Fibroblast of the aortic adventitia (primary cell): ENCODE results near the gene EIF3B. TPM values are rescaled to one million over a fixed set of nuclear protein-coding genes. Genes with fewer than 3 reads are reported as not detected.
A peak's percentile ranks its signal among the peaks of the same experiment; 100 is the strongest.
"Not testable (repeated sequence)": the region's sequence is repeated elsewhere in the genome, so short reads cannot be mapped to it uniquely, and the experiment has no call there.

Experiments used
- DNase-seq: peaks from one replicate; pipeline ENCODE4 v3.0.0-alpha.2; 2010; ENCODE audit warnings: low read depth
- H3K4me3 ChIP-seq: 2 replicates; pipeline ENCODE4 v1.5.1; 2011; ENCODE audit warnings: low read depth, mild to moderate bottlenecking, control low read depth, low read length, moderate library complexity
- CTCF ChIP-seq: IDR thresholded peaks from 2 replicates; pipeline ENCODE4 v1.5.1; 2011; ENCODE audit warnings: mild to moderate bottlenecking, low read length, control low read depth, inconsistent platforms; ENCODE audit not compliant: insufficient read depth
- total RNA-seq: library from RNA; depleted of rRNA; stranded (reverse); fragments of >200 nt; gene quantifications from 2 replicates; pipeline ENCODE4 v1.2.3, GENCODE V29; 2012; ENCODE audit warnings: low replicate concordance

The EIF3B gene
- total RNA-seq, 1 donor, result 150 TPM

- no peak for DNase-seq
- no peak for TF ChIP-seq CTCF
- H3K4me3 ChIP-seq, result no peak overlapping the region
Observed at GRCh38 chr7:2388637-2388954, 34.0 kb downstream of the EIF3B start.

- not testable (repeated sequence) for H3K4me3 ChIP-seq, DNase-seq
Observed at GRCh38 chr7:2390020-2390816, 35.6 kb downstream of the EIF3B start.

GRCh38 chr7:2393706-2394105 is 39.1 kb downstream of the EIF3B start:
- DNase-seq, result peak; percentile 15
- TF ChIP-seq CTCF, result no peak

GRCh38 chr7:2394566-2395082 is 40.0 kb downstream of the EIF3B start:
- no peak for TF ChIP-seq CTCF

More at GRCh38 chr7:2393706-2394105, 39.1 kb downstream of the EIF3B start:
- H3K4me3 ChIP-seq, result no peak overlapping the region

DNA sequence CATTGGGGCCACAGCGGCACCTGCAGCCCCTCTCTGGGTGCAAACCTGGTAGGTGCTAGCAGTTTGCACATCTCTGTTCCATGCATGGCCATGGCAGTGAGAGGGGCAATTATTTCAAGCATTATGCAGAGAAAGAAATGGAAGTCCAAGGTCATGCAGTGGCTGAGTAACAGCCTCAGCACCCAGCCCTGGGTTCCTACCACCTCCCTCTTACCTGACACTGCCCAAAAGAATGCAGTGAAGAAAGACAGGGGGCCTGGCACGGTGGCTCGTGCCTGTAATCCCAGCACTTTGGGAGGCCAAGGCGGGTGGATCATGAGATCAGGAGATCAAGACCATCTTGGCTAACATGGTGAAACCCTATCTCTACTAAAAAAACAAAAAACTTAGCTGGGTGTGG is 43.9 kb downstream of the EIF3B start:
- no peak for DNase-seq
- TF ChIP-seq CTCF, result no peak
- no peak overlapping the region for H3K4me3 ChIP-seq

More at GRCh38 chr7:2394566-2395082, 40.0 kb downstream of the EIF3B start:
- DNase-seq, result no peak
- no peak overlapping the region for H3K4me3 ChIP-seq

- DNase-seq, result peak; percentile 98
- peak overlapping the region; percentile 17 for H3K4me3 ChIP-seq
- TF ChIP-seq CTCF, result no peak
Observed at GRCh38 chr7:2399848-2400587, 45.4 kb downstream of the EIF3B start.

- TF ChIP-seq CTCF, result no peak
- DNase-seq, result no peak
- H3K4me3 ChIP-seq, result peak overlapping the region; percentile 75
Observed at GRCh38 chr7:2402687-2403013, 48.0 kb downstream of the EIF3B start.
